ENCODE results near the gene OR1K1. TPM values are rescaled to one million over a fixed set of nuclear protein-coding genes. Genes with fewer than 3 reads are reported as not detected.

OR1K1 gene
- total and polyA plus RNA-seq, 9 of the 15 experiments (the other 6 are each of a cell fraction or from before 2014, with no cell fraction given), result not detected

DNA sequence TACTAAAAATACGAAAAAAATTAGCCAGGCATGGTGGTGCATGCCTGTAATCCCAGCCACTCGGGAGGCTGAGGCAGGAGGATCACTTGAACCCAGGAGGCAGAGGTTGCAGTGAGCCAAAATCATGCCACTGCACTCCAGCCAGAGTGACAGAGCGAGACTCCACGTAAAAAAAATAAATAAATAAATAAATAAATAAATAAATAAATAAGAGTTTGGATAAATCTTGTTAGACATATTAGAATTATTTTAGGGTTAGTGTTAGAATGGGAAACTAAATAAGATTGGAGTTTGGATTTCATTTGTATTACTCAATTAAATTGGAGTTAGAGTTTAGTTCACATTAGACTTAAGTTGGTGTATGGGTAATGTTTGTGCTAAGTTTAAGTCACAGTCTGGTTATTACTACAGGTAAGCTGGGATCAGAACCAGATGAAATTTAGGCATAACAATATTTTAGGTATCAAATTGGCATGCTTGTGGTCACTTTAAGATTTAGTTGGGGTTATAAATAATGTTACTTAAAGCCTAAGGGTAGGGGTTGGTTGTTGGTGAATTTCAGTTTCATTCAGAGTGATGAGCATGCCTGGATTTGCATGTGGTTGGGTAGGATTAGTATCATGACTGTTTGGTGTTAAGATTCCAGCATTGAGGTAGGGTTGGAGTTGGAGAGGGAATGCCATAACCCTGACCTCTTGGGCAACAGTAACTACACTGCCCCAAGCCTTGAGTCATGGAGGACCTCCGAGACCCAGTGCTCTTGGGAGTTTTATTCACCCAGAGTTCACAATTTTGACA is 7.9 kb upstream of the OR1K1 start:
- ATAC-seq (no peak), DNase-seq (ENCODE audit: extremely low read depth in 1 of 4, low spot score in 3 of 4) (no peak), FAIRE-seq (no peak)
- 0% methylated on average over 5 of the region's 5 CpGs for WGBS (ENCODE audit: insufficient coverage, low coverage, missing lambda C conversion rate)
- H3K4me3 ChIP-seq, result no peak overlapping the region
- TF ChIP-seq TAF15 (IDR thresholded peaks at IDR 0.05; ENCODE audit: low read depth, low read length), result no peak
- no peak for TF ChIP-seq YBX1 (IDR thresholded peaks at IDR 0.05)
- POLR2A ChIA-PET, result no interaction called here
- H2AFZ ChIP-seq (ENCODE audit: low read depth, low read length), result no peak overlapping the region
- no TSS peak for BruUV-seq (replicated peaks)
- CTCF ChIA-PET (ENCODE audit: low intra/inter-chr PET ratio), result no interaction called here
- H3K79me2 ChIP-seq (ENCODE audit: control insufficient read depth, insufficient read depth, low read length), result no peaks in the 10 kb centered on the region
- H3K9me3 ChIP-seq (replicated peaks; ENCODE audit: control insufficient read depth, insufficient read depth, low read depth, low read length), result no peaks in the 10 kb centered on the region
- no peak overlapping the region for H3K27ac ChIP-seq (ENCODE audit: extremely low read depth, low read depth, low read length)
- intact Hi-C loops (cut with micrococcal nuclease) (no loop called here), in situ Hi-C loops (cut with MboI) (no loop called here)
- H3K4me1 ChIP-seq (replicated peaks in 1 of 2; ENCODE audit: control insufficient read depth in 2 of 2, insufficient read depth in 2 of 2, low read length in 2 of 2), result no peaks in the 10 kb centered on the region; a peak in 1 of 5 replicates
- H3K9ac ChIP-seq (ENCODE audit: insufficient read depth in 1 of 2, low read depth in 2 of 2, low read length in 2 of 2), result no peak overlapping the region
- H3K4me2 ChIP-seq (ENCODE audit: insufficient read depth, low read length), result no peak overlapping the region
- H3K9me1 ChIP-seq (ENCODE audit: control insufficient read depth, insufficient read depth, low read length), result no peaks in the 10 kb centered on the region
- H3K36me3 ChIP-seq (ENCODE audit: control insufficient read depth, insufficient read depth, low read length), result no peaks in the 10 kb centered on the region
- no peaks in the 10 kb centered on the region for H4K20me1 ChIP-seq (replicated peaks; ENCODE audit: control insufficient read depth, insufficient read depth, low read length)
- peaks cover 24 to 29% of the 10 kb centered on the region in 2 experiments for H3K27me3 ChIP-seq (ENCODE audit: control insufficient read depth in 2 of 2, insufficient read depth in 2 of 2, low read length in 2 of 2)

GRCh38 chr9:122797316-122798063 is 2.4 kb upstream of the OR1K1 start:
- no peak overlapping the region for H2AFZ ChIP-seq (ENCODE audit: low read depth, low read length)
- H4K20me1 ChIP-seq (replicated peaks; ENCODE audit: control insufficient read depth, insufficient read depth, low read length), result no peaks in the 10 kb centered on the region
- intact Hi-C loops (cut with micrococcal nuclease), result no loop called here
- no peak overlapping the region for H3K4me2 ChIP-seq (ENCODE audit: insufficient read depth, low read length)
- H3K27ac ChIP-seq (ENCODE audit: extremely low read depth, low read depth, low read length), result no peak overlapping the region
- DNase-seq (ENCODE audit: extremely low read depth in 1 of 4, low spot score in 3 of 4) (no peak), FAIRE-seq (no peak), ATAC-seq (no peak)
- no peak overlapping the region; a peak in 1 of 4 replicates for H3K9ac ChIP-seq (ENCODE audit: insufficient read depth in 1 of 2, low read depth in 2 of 2, low read length in 2 of 2)
- H3K27me3 ChIP-seq (ENCODE audit: control insufficient read depth in 2 of 2, insufficient read depth in 2 of 2, low read length in 2 of 2), result peaks cover 12 to 34% of the 10 kb centered on the region in 2 experiments; a peak in 4 of 5 replicates
- H3K9me3 ChIP-seq (replicated peaks; ENCODE audit: control insufficient read depth, insufficient read depth, low read depth, low read length), result no peaks in the 10 kb centered on the region
- in situ Hi-C loops (cut with MboI), result no loop called here
- no peaks in the 10 kb centered on the region for H3K36me3 ChIP-seq (ENCODE audit: control insufficient read depth, insufficient read depth, low read length)
- 0% methylated on average over 6 of the region's 6 CpGs for WGBS (ENCODE audit: insufficient coverage, low coverage, missing lambda C conversion rate)
- BruUV-seq (replicated peaks), result no TSS peak
- H3K79me2 ChIP-seq (ENCODE audit: control insufficient read depth, insufficient read depth, low read length), result no peaks in the 10 kb centered on the region
- H3K9me1 ChIP-seq (ENCODE audit: control insufficient read depth, insufficient read depth, low read length), result no peaks in the 10 kb centered on the region
- H3K4me3 ChIP-seq, result no peak overlapping the region
- peaks cover 0 to 3% of the 10 kb centered on the region in 2 experiments; a peak in 1 of 5 replicates for H3K4me1 ChIP-seq (replicated peaks in 1 of 2; ENCODE audit: control insufficient read depth in 2 of 2, insufficient read depth in 2 of 2, low read length in 2 of 2)
- ChIA-PET POLR2A (no interaction called here), CTCF (ENCODE audit: low intra/inter-chr PET ratio) (no interaction called here)
- TF ChIP-seq POLR3A (IDR thresholded peaks at IDR 0.05; ENCODE audit: borderline replicate concordance, extremely low read depth, insufficient read depth, insufficient read length) (no peak), U2AF1 (optimal IDR thresholded peaks at IDR 0.05; ENCODE audit: low read depth, low read length) (no peak), KHSRP (IDR thresholded peaks at IDR 0.05) (no peak), MAFG (tag; conservative IDR thresholded peaks at IDR 0.05) (no peak), SNRNP70 (optimal IDR thresholded peaks at IDR 0.05; ENCODE audit: low read depth, low read length) (no peak)
- TF ChIP-seq, protein P1, sequence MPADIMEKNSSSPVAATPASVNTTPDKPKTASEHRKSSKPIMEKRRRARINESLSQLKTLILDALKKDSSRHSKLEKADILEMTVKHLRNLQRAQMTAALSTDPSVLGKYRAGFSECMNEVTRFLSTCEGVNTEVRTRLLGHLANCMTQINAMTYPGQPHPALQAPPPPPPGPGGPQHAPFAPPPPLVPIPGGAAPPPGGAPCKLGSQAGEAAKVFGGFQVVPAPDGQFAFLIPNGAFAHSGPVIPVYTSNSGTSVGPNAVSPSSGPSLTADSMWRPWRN (IDR thresholded peaks at IDR 0.05; ENCODE audit: low read depth), result no peak
- TF ChIP-seq, protein P2, sequence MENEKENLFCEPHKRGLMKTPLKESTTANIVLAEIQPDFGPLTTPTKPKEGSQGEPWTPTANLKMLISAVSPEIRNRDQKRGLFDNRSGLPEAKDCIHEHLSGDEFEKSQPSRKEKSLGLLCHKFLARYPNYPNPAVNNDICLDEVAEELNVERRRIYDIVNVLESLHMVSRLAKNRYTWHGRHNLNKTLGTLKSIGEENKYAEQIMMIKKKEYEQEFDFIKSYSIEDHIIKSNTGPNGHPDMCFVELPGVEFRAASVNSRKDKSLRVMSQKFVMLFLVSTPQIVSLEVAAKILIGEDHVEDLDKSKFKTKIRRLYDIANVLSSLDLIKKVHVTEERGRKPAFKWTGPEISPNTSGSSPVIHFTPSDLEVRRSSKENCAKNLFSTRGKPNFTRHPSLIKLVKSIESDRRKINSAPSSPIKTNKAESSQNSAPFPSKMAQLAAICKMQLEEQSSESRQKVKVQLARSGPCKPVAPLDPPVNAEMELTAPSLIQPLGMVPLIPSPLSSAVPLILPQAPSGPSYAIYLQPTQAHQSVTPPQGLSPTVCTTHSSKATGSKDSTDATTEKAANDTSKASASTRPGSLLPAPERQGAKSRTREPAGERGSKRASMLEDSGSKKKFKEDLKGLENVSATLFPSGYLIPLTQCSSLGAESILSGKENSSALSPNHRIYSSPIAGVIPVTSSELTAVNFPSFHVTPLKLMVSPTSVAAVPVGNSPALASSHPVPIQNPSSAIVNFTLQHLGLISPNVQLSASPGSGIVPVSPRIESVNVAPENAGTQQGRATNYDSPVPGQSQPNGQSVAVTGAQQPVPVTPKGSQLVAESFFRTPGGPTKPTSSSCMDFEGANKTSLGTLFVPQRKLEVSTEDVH (IDR thresholded peaks at IDR 0.05; ENCODE audit: low read depth, partially characterized antibody), result no peak
